ENCODE data around the gene SNX17. TPM values are rescaled to one million over a fixed set of nuclear protein-coding genes. Genes with fewer than 3 reads are reported as not detected.

Gene SNX17, protein sequence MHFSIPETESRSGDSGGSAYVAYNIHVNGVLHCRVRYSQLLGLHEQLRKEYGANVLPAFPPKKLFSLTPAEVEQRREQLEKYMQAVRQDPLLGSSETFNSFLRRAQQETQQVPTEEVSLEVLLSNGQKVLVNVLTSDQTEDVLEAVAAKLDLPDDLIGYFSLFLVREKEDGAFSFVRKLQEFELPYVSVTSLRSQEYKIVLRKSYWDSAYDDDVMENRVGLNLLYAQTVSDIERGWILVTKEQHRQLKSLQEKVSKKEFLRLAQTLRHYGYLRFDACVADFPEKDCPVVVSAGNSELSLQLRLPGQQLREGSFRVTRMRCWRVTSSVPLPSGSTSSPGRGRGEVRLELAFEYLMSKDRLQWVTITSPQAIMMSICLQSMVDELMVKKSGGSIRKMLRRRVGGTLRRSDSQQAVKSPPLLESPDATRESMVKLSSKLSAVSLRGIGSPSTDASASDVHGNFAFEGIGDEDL
- total RNA-seq (ENCODE audit: unreplicated experiment), result 90.5 TPM
- long read RNA-seq, transcript SNX17-201 (15 exons, 2,044 nt), result major isoform, 243 of 269 reads
- long read RNA-seq, partial matches to known transcripts, result 4 of 269 reads
- long read RNA-seq, other reads (novel, unspliced or antisense), result 20 of 269 reads

DNA sequence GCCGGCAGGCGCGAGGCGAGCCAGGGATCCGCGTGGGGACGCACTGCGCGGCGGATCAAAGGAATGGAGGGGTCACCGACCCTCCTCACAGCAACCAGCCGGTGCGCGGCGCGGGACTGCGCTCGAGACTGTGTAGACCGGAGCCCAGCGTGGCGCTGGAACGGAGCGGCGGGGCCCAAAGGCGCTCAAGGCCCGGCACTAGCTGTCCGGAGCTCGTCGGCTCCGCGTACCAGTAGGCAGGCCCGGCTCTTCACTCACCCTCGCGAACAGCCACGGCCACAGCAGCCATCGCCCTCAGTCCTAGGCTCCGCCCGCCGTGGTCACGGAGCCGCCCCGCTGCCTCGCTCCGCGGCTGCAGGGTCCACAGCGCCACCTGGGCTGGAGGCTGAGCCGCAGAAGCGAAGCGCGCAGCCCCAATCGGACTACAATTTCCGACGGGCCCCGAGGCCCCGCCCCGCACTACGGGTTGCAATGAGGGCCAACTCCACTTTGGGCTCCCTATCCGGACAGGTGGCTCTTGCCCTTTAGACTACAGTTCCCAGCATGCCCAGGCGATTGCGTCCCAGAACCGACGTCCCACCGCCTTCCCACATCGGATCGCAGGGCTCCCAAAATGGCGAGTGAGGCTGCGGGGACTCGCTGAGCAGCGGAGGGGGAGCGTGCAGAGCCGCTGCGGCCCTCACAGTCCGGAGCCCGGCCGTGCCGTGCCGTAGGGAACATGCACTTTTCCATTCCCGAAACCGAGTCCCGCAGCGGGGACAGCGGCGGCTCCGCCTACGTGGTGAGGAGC is at the start of gene SNX17, which contains the start of gene EIF2B4:
Gene SNX17 (plus strand): TSS at position 591 of the 790 bp plus-strand sequence. CDS start 128 bp downstream, at position 719.
Gene EIF2B4 (minus strand): TSS at position 313 of the 790 bp plus-strand sequence. CDS start 24 bp downstream, at position 289.
- peak within 1 kb of the TSS; percentile 96 for H3K27ac Mint-ChIP-seq (ENCODE audit: unreplicated experiment)
- peaks cover 12% of the 10 kb centered on the region for H3K27me3 Mint-ChIP-seq (ENCODE audit: unreplicated experiment)
- peak within 1 kb of the TSS; percentile 99 for H3K4me3 Mint-ChIP-seq (ENCODE audit: unreplicated experiment)
- TF ChIP-seq, protein P1, sequence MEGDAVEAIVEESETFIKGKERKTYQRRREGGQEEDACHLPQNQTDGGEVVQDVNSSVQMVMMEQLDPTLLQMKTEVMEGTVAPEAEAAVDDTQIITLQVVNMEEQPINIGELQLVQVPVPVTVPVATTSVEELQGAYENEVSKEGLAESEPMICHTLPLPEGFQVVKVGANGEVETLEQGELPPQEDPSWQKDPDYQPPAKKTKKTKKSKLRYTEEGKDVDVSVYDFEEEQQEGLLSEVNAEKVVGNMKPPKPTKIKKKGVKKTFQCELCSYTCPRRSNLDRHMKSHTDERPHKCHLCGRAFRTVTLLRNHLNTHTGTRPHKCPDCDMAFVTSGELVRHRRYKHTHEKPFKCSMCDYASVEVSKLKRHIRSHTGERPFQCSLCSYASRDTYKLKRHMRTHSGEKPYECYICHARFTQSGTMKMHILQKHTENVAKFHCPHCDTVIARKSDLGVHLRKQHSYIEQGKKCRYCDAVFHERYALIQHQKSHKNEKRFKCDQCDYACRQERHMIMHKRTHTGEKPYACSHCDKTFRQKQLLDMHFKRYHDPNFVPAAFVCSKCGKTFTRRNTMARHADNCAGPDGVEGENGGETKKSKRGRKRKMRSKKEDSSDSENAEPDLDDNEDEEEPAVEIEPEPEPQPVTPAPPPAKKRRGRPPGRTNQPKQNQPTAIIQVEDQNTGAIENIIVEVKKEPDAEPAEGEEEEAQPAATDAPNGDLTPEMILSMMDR (IDR thresholded peaks at IDR 0.05; ENCODE audit: unreplicated experiment), result no peak
- DNase-seq (ENCODE audit: low spot score), result peak; percentile 99
- no peaks in the 10 kb centered on the region for H3K9me3 Mint-ChIP-seq (ENCODE audit: unreplicated experiment)
- peaks cover 28% of the 10 kb centered on the region for H3K4me1 Mint-ChIP-seq (ENCODE audit: unreplicated experiment)
- H3K36me3 Mint-ChIP-seq (ENCODE audit: low read depth, unreplicated experiment), result peaks cover 50% of the 10 kb centered on the region

DNA sequence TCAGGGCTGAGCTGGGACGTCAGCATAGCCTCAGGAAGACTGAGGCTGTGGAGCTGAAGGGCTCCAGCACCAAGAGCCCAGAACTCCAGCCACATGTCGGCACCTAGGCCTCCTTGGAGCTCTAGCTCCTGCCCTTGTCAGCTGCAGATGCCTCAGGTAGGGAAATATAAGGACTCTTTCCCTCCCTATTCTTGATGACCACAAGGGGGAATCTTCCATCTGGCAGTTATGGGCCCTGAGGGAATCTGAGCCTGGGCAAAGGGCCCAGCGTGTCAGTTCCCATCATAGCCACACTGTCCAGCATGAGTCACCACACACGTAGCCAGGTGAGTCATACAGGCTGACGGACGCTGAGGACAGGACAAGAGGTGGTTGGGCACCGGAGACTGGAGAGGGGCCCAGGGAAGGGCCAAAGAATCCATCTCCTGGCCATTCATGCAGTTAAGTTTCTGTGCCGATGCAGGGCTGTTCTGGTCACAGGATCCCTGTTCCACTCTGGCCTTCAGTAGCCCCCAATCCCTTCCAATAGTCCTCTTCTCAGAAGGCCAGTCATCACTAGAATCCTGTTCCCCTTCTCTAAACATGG is 49.4 kb upstream of the SNX17 start:
- no peaks in the 10 kb centered on the region for H3K9me3 Mint-ChIP-seq (ENCODE audit: unreplicated experiment)
- H3K36me3 Mint-ChIP-seq (ENCODE audit: low read depth, unreplicated experiment), result peaks cover 8% of the 10 kb centered on the region
- TF ChIP-seq, protein P1 (IDR thresholded peaks at IDR 0.05; ENCODE audit: unreplicated experiment), result peak; percentile 51
- DNase-seq (ENCODE audit: low spot score), result no peak
- peak overlapping the region; percentile 24 for H3K4me3 Mint-ChIP-seq (ENCODE audit: unreplicated experiment)
- H3K4me1 Mint-ChIP-seq (ENCODE audit: unreplicated experiment), result peaks cover 17% of the 10 kb centered on the region
- peaks cover 4% of the 10 kb centered on the region for H3K27me3 Mint-ChIP-seq (ENCODE audit: unreplicated experiment)
- H3K27ac Mint-ChIP-seq (ENCODE audit: unreplicated experiment), result no peak overlapping the region

DNA sequence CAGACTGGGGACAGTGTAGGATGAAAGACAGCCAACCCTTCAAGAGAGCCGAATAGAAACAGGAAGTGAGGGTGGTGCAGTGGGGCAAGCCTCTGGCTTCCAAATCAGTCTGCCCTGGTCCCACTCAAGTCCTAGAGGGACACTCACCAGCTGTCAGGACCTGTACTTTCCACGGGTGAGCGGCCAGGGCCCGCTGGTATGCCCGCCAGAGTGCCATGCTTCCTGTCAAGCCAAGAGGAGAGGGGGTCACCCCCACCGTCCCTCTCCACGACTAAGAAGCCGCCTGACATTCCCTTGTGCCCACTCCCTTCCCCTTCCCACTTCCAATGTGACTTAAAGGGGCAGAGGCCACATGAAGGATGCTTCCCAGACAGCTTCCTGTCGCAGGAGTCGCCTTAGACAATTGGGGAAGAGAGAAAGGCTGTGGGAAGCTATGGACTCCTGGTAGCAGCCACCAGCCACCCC is 48.1 kb upstream of the SNX17 start:
- TF ChIP-seq, protein P1 (IDR thresholded peaks at IDR 0.05; ENCODE audit: unreplicated experiment), result no peak
- Mint-ChIP-seq H3K27me3 (ENCODE audit: unreplicated experiment) (peaks cover 4% of the 10 kb centered on the region), H3K27ac (ENCODE audit: unreplicated experiment) (peak overlapping the region; percentile 100), H3K36me3 (ENCODE audit: low read depth, unreplicated experiment) (peaks cover 19% of the 10 kb centered on the region), H3K4me1 (ENCODE audit: unreplicated experiment) (peaks cover 17% of the 10 kb centered on the region), H3K4me3 (ENCODE audit: unreplicated experiment) (peak overlapping the region; percentile 98), H3K9me3 (ENCODE audit: unreplicated experiment) (no peaks in the 10 kb centered on the region)
- DNase-seq (ENCODE audit: low spot score), result no peak

DNA sequence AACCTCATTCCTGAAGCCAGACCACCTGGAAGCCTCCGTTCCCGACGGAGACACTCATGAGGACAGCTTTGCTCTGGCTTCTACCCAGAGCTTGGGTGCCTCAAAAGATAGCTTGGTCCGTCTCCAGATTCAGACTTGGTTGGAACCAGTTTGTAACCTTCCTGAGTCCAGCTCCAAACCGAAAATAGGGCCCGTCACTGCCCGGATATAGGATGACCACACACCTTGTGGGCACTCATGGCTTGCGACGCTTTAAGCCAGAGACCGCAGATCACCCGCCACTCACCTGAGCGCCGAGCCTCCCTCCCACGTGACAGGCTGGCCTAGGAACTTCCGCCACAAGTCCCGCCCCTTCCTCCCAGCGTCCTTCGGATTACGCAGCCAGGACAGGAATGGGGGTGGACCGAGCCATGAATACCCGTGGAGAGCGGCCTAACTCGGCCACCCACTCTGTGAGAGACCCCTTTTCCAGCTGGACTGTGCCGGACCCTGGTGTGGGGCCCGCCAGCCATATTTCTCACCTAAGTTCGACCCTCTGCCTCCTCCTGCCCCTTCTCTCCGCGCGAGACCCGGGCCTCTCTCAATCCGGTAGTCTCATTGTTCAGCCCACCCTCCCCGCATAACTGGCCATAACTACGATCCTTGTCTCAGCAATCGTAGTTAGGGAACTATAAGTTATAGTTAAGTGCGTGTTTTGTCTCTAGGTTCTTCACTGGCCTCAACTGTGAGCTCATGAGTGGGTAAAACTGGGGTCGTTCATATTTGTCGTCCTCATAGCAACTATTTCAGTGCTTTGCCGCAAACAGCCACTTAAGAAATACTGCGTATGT is 47.4 kb upstream of the SNX17 start, which contains the start of gene MPV17:
Gene MPV17 (minus strand): TSS at position 332 of the 830 bp plus-strand sequence. CDS start 580 bp downstream, outside the sequence.
- H3K4me1 Mint-ChIP-seq (ENCODE audit: unreplicated experiment), result peaks cover 17% of the 10 kb centered on the region
- H3K9me3 Mint-ChIP-seq (ENCODE audit: unreplicated experiment), result no peaks in the 10 kb centered on the region
- H3K27ac Mint-ChIP-seq (ENCODE audit: unreplicated experiment), result peak within 1 kb of the TSS; percentile 100
- H3K4me3 Mint-ChIP-seq (ENCODE audit: unreplicated experiment), result peak within 1 kb of the TSS; percentile 98
- H3K36me3 Mint-ChIP-seq (ENCODE audit: low read depth, unreplicated experiment), result peaks cover 21% of the 10 kb centered on the region
- DNase-seq (ENCODE audit: low spot score), result peak; percentile 79
- TF ChIP-seq, protein P1 (IDR thresholded peaks at IDR 0.05; ENCODE audit: unreplicated experiment), result no peak
- H3K27me3 Mint-ChIP-seq (ENCODE audit: unreplicated experiment), result peaks cover 4% of the 10 kb centered on the region

Measured in endothelial cell (in vitro differentiated cells).